Right lobe of liver (tissue), 6 donors: ENCODE measurements around the gene WNK4. TPM values are rescaled to one million over a fixed set of nuclear protein-coding genes. Genes with fewer than 3 reads are reported as not detected.

Source experiments
- ATAC-seq, 4 donors: fragments of 200-7000 bp; cut with Tn5 transposase; one replicate each; pipeline ENCODE4 v1.9.1; 2020; ENCODE audit warnings: mild to moderate bottlenecking in 4 of 4, moderate library complexity in 4 of 4
- DNase-seq, 3 donors: peaks; one replicate each; pipeline ENCODE4 v3.0.0-alpha.2; 2020
- H3K27ac ChIP-seq, 3 donors: fragments of 200-600 bp; one replicate each; pipeline ENCODE4 v1.8.0; 2022
- H3K27me3 ChIP-seq, 2 donors: fragments of 200-600 bp; one replicate each; pipeline ENCODE4 v1.8.0; 2022
- H3K36me3 ChIP-seq, 4 donors: fragments of 200-600 bp; sonication (generic) in 1 of 4; one replicate each; pipeline versions ENCODE4 v1.5.1 to v1.8.0; 2017 to 2022; ENCODE audit warnings: control low read depth in 1 of 4
- H3K4me1 ChIP-seq, 4 donors: fragments of 200-600 bp; sonication (generic) in 1 of 4; one replicate each; pipeline versions ENCODE4 v1.5.1 to v1.8.0; 2017 to 2022; ENCODE audit warnings: control low read depth in 1 of 4
- H3K4me3 ChIP-seq, 3 donors: fragments of 200-600 bp; one replicate each; pipeline ENCODE4 v1.8.0; 2022
- H3K9me3 ChIP-seq, 4 donors: fragments of 200-600 bp; sonication (generic) in 1 of 4; one replicate each; pipeline versions ENCODE4 v1.5.1 to v1.8.0; 2017 to 2022; ENCODE audit warnings: control low read depth in 1 of 4
- CTCF ChIP-seq, 4 donors: fragments of 200-600 bp in 3 of 4; fragments of 450-650 bp in 1 of 4; IDR thresholded peaks; one replicate each; pipeline versions ENCODE4 v1.5.1 to v1.8.0; 2016 to 2022; ENCODE audit warnings: antibody characterized with exemption in 4 of 4, mild to moderate bottlenecking in 2 of 4
- POLR2A ChIP-seq: fragments of 450-650 bp; IDR thresholded peaks from one replicate; pipeline ENCODE4 v1.6.1; 2017; ENCODE audit warnings: antibody characterized with exemption, mild to moderate bottlenecking
- WGBS: methylation state at CpG from one replicate; pipeline ENCODE4 v1.1.6; 2018; ENCODE audit warnings: low coverage, low lambda C conversion rate; ENCODE audit not compliant: insufficient coverage; ENCODE audit errors: missing lambda C conversion rate; 5-methylcytosine and 5-hydroxymethylcytosine counted together
- intact Hi-C, 2 donors: fragments of 100-400 bp; cut with DNase I; formaldehyde crosslinking; loops; one replicate each; pipeline versions ENCODE4 v1.11.2 to v1.14.1; 2022
- total RNA-seq, 6 experiments: library from RNA; depleted of rRNA in 2 of 6; stranded (reverse); fragments of >200 nt in 2 of 6; fragmentation: NEBNext Ultra II Directional in 3 of 6; extraction: Animal tissue kit (Norgen Biotek cat#: 25700) in 3 of 6; gene quantifications; one replicate each; pipeline versions ENCODE4 v1.1.0 to v1.2.4, GENCODE V29; 2016 to 2023
- donor health status: DM: no; HTN: yes; CAD: no.
- donor health status: DM: no; HTN: no; CAD: no.
- donor health status: DM: no; HTN: no; CAD: no.
- donor health status: DM: no; HTN: yes; CAD: no.
- donor health status: DM: no; HTN: yes; CAD: no.

The WNK4 gene
- total RNA-seq, 6 experiments from 2014 or later: 0.12 to 1.1 (median 0.22) TPM; not detected in 3

GRCh38 chr17:42744283-42744805 is 36.1 kb upstream of the WNK4 start:
- ATAC-seq (peak; percentile 89 to 94 (median 92)), DNase-seq (peak; percentile 87 to 92 (median 92))
- Histone ChIP-seq H3K4me1 (peaks cover 0 to 43% (median 3%) of the 10 kb centered on the region in 4 donors), H3K4me3 (peak overlapping the region; percentile 60 to 81 (median 62)), H3K27me3 (no peaks in the 10 kb centered on the region), H3K9me3 (no peaks in the 10 kb centered on the region), H3K36me3 (no peaks in the 10 kb centered on the region), H3K27ac (peak overlapping the region; percentile 79 to 94 (median 85))
- TF ChIP-seq POLR2A (no peak), CTCF (IDR thresholded peaks at IDR 0.05) (no peak)
- WGBS: 0% methylated on average over 21 of the region's 32 CpGs
- intact Hi-C loops: no loop called here

- Histone ChIP-seq H3K4me3 (peak within 1 kb of the TSS; percentile 60 to 81 (median 62)), H3K27me3 (no peaks in the 10 kb centered on the region), H3K36me3 (no peaks in the 10 kb centered on the region), H3K4me1 (peaks cover 0 to 50% (median 6%) of the 10 kb centered on the region in 4 donors), H3K9me3 (no peaks in the 10 kb centered on the region), H3K27ac (peak within 1 kb of the TSS; percentile 79 to 94 (median 85))
- 10% methylated on average over 24 of the region's 50 CpGs for WGBS
- intact Hi-C loops: no loop called here
- DNase-seq (peak; percentile 92 to 93 (median 93)), ATAC-seq (peak; percentile 93 to 95 (median 94))
- TF ChIP-seq POLR2A: peak; percentile 64
- peak in 1 of 4 donors; percentile 19 for TF ChIP-seq CTCF (IDR thresholded peaks at IDR 0.05)
These were observed 35.4 kb upstream of the WNK4 start, which contains the start of gene EZH1 for GRCh38 chr17:42744806-42745617. TSS of gene EZH1 (minus strand) at chr17:42745040. CDS start at chr17:42728941, 16,099 bp downstream.

- DNase-seq (peak in 1 of 3 donors; percentile 51), ATAC-seq (no peak)
- TF ChIP-seq POLR2A (no peak), CTCF (IDR thresholded peaks at IDR 0.05) (no peak)
- no peaks in the 10 kb centered on the region for H3K9me3 ChIP-seq
- H3K36me3 ChIP-seq: no peaks in the 10 kb centered on the region
- intact Hi-C loops: no loop called here
- WGBS: 31% methylated on average over 7 of the region's 7 CpGs
- H3K27ac ChIP-seq: peak overlapping the region in 1 of 3 donors; percentile 40
- H3K27me3 ChIP-seq: no peaks in the 10 kb centered on the region
- peaks cover 0 to 35% (median 7%) of the 10 kb centered on the region in 4 donors for H3K4me1 ChIP-seq
- H3K4me3 ChIP-seq: no peak overlapping the region
These were observed 32.1 kb upstream of the WNK4 start for GRCh38 chr17:42748202-42748907.

GRCh38 chr17:42748908-42749798 is 31.3 kb upstream of the WNK4 start:
- no peak for TF ChIP-seq CTCF (IDR thresholded peaks at IDR 0.05)
- H3K36me3 ChIP-seq: no peaks in the 10 kb centered on the region
- H3K4me3 ChIP-seq: no peak overlapping the region
- ATAC-seq (no peak), DNase-seq (no peak)
- no peaks in the 10 kb centered on the region for H3K9me3 ChIP-seq
- 60% methylated on average over 11 of the region's 11 CpGs for WGBS
- intact Hi-C loops: no loop called here
- H3K27me3 ChIP-seq: no peaks in the 10 kb centered on the region
- peaks cover 0 to 27% (median 4%) of the 10 kb centered on the region in 4 donors for H3K4me1 ChIP-seq
- peak overlapping the region in 2 of 3 donors; percentile 4 to 5 for H3K27ac ChIP-seq
